GM19395 (cell line): ENCODE results near the gene TMX4.
A peak's percentile ranks its signal among the peaks of the same experiment; 100 is the strongest.

Source experiments
- ATAC-seq: cut with Tn5 transposase; IDR thresholded peaks from one replicate; pipeline ENCODE4 v1.9.1; 2021; ENCODE audit warnings: mild to moderate bottlenecking, moderate library complexity; ENCODE audit not compliant: unreplicated experiment

Gene TMX4

DNA sequence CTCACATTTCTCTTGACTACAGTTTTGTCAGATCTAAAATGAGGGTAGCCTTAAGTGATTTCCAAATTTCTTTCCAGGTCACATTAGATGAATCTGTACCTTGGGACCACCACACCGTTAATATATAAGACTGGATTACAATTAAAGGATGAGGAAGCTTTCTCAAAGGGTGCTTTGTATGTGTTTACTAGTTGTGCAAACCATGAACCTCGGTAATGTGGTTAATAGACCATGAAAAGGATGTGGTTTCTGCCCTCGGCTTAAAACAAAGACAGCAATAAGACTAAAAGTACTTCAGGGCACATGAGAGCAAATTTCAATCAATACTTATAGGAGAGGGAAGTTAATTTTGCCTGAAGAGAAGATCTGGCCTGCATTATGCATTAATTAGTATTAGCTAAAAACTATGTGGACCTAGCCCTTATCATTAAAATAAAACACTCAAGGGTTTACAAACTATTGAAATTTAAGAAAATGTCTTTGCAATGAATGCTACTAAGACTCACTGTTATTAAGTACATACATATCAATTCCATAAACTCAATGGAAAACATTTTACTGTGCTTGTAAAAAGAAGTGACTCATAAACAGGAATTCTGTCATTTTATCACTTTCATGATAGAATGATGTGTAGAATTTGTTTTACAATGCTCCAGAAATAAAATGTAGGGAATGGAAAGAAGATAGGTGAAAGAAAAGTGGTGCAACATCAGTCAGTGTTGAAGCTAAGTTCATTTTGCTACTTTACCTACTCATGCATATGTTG is 936 bp upstream of the TMX4 start:
- ATAC-seq = peak; percentile 57

GRCh38 chr20:8019998-8020247 is 362 bp upstream of the TMX4 start:
- ATAC-seq = peak; percentile 24

DNA sequence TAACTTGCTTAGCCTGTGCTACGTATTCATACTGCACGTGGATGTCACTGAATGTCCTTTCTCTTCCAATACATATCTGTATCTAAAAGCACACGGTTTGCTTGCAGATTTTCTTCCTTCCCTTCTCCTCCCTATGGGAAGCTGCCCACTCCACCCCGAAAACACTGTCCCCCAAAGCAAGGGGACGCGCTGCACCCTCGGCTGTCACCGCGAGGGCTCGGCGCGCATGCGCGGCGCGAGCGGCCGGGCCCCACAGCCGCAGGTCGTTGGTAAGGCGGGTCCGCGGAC is 659 bp downstream of the TMX4 start:
- peak; percentile 70 for ATAC-seq

DNA sequence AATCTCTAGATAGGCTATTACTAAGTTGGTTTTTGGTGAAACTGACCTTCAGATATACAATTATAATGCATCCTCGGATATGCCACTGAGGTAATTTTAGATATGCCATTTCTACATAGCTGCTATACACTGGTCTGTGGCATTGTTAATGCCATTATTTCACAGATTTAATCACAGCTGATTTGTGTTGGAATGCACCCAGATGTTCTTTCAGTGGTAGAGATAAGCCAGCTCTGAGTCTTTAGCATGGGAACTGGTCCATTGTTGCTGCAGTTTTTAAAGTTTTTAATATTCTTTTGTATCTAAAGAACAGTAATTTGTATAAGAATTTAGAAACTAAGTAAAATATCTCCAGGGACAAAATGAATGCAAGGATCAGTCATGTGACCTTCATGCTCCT is 6.8 kb downstream of the TMX4 start:
- no peak for ATAC-seq

- no peak for ATAC-seq
These were observed 10.8 kb downstream of the TMX4 start for GRCh38 chr20:8008733-8009132.

- no peak for ATAC-seq
These were observed 12.1 kb downstream of the TMX4 start for GRCh38 chr20:8007490-8007889.

DNA sequence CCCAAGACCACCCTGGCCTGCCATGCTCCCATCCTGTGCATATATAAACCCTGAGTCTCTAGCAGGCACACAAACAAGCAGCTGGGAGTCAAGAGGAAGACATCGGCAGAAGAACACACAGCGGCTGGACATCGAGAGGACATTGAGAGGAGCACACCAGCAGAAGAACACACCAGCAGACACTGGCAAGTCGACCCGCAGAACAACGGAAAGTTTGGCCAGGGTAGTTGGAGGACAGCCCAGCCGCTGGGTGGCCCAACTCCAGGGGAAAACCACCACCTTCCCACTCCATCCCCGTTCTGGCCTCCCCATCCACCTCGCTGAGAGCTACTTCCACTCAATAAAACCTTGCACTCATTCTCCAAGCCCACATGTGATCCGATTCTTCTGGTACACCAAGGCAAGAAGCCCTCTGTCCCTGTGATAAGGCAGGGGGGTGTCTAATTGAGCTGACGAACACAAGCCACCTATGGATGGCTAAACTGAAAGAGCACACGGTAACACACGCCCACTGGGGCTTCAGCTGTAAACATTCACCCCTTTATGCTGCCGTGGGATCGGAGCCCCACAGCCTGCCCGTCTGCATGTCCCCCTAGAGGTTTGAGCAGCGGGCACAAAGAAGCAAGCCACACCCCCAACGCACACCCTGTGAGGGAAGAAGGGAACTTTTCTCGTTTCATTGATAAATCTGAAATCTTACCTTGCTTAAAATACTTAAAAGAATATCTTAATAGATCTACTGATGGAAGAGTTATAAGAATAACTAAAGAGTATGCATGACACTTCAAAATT is 13.8 kb downstream of the TMX4 start:
- ATAC-seq = no peak

- ATAC-seq = no peak
These were observed 14.5 kb downstream of the TMX4 start for GRCh38 chr20:8005033-8005432.

GRCh38 chr20:8002056-8002455 is 17.5 kb downstream of the TMX4 start:
- no peak for ATAC-seq

DNA sequence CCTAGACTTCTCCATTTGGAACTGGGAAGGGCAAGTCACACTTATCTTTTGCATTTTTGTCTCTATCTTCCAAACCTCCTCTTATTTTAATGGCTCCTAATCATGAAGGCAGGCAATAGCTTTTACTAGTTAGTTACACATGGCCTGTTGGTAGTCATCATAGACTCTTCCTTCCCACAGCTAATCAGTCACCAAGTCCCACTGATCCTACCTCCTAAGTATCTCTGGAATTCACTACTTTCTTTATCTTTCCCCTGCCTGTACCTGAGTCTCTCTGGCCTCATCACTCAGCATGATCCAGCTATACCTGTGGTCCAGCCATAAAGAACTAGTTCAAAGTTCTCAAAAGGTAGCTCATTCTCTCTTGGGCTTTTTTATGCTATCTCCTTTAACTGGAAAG is 18.8 kb downstream of the TMX4 start:
- ATAC-seq = no peak

- no peak for ATAC-seq
These were observed 22.7 kb downstream of the TMX4 start for GRCh38 chr20:7996898-7997297.

- ATAC-seq = peak; percentile 74
These were observed 24.8 kb downstream of the TMX4 start for GRCh38 chr20:7994809-7995208.

DNA sequence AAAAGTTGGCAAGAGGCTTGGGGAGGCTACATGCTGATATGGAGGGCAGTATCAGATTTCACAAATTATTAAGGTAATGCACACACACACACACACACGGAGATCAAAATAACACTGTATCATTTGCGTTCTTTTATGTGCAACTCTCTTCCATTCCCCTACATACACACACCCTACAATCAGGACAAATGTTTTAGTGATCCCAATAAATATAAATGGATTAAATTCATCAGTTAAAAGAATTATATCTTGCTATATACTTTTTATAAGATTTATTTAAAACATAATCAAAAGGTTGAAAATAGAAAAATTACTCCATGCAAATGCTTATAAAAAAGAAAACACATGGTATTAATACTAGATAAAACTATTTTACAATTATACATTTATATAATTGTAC is 25.9 kb downstream of the TMX4 start:
- no peak for ATAC-seq

DNA sequence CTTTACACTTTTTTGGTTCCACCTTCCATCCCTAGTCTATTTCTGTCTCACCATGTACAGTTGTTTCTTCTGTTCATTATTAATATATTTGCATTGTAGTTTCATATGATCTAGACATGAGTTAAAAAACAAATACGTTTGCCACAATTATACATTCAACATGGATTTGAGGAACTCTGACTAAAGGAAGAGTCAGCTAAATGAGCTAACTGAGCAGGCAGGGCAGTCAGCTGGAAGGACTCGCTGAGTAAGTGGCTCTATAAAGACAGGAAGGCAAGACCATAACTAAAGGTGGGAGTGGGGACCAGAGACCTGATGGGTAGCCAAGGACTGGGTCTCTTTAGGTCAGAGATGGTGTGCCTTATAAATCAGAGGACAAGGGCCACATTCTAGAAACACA is 26.3 kb downstream of the TMX4 start:
- ATAC-seq = no peak

GRCh38 chr20:7990385-7990784 is 29.2 kb downstream of the TMX4 start:
- no peak for ATAC-seq

GRCh38 chr20:7989379-7989778 is 30.2 kb downstream of the TMX4 start:
- no peak for ATAC-seq

DNA sequence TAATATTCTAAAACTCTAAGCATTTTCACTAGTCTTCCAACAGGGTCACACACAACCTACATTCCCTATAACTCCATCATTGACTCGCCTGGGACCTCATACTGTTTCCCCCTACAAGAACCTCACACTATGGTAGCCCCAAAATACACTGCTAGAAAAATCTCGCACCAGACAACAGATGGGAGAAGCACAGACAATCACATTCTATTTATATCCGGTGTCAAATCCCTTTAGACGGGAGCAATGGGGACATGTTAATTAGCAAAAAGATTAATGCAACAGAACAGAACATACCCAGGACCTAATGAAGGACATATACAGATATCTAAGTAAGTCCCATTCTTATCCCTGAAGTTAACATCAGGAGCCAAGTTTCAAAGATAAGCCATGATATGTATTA is 33.6 kb downstream of the TMX4 start:
- no peak for ATAC-seq

DNA sequence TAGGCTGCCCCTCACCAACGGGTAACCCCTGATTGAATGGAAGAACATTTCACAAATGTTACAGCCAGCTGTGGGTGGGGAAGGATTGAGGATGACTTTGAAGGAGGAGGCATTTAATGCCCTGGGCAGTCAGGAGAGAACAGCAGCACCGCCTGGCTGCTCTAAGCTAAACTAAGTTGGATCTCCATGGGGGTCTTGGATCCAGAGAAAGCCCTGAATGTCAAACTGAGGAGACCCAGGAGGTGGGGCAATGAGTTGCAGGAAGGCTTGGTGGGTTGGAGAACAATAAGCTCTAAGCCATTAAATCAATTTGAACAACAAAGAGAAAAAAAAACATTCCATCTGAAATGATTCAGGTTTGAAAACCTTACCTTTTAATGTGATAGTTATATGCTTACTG is 35.4 kb downstream of the TMX4 start:
- no peak for ATAC-seq

- ATAC-seq = no peak
These were observed 38.2 kb downstream of the TMX4 start for GRCh38 chr20:7981374-7981773.

DNA sequence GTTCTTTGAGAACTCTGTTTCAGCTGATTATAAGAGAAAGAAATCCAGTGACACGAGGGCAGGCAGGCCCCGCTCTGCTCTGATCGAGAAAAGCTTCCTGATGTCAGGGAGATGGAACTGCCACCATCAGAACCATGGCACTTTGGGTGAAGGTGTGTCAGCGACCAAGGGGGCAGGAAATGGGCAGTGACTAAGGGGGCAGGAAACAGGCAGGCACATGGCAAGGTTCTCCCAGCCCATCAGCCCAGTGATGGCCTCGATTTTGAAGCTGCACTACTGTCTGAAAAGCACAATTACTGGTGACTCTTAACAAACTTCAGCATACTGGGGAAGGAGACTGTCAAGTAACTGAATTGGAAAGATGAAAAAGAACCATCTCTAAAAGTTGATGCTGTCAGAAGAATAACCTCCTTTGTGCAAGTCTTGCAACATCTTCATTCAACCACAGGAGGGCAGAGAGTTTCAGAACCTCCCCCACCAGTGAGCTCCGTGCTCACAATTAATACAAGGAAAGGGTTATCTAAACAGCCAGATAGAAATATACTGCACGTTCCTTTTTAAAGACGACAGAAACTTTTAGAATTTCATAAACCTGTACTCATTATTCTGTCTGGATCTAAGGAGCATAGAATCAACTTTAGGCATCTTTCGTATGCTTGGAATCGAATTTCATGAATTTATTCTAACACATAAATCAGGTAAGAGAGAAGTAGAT is 39.1 kb downstream of the TMX4 start:
- peak; percentile 75 for ATAC-seq

DNA sequence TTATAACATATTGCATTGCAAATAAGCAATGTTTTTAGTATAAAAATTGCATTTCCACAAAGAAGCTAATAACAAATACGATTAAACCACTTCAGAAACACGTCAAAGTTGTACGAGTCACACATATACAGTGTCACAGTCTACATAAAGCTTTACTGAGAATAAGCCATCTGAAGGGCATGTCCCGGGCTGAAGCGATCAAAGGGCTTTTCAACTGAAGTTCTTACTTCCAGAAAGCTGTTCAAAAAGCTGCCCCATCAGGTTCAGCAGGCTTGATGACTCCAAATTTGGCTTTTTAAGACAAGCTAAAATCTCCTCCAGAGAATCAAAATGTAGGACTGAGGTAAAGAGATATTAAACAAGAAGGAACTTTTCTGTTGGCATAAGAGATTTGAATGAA is 41.9 kb downstream of the TMX4 start:
- no peak for ATAC-seq

- no peak for ATAC-seq
These were observed 43.6 kb downstream of the TMX4 start for GRCh38 chr20:7975851-7976414.
